GM12878 (cell line): ENCODE measurements around the gene OR6N2. TPM values are rescaled to one million over a fixed set of nuclear protein-coding genes. Genes with fewer than 3 reads are reported as not detected.

Experiments
- ATAC-seq: fragments of 200-7000 bp; cut with Tn5 transposase; 3 replicates; pipeline ENCODE4 v1.9.1; 2020; ENCODE audit warnings: mild to moderate bottlenecking, moderate library complexity
- BruUV-seq: library from RNA; stranded (reverse); fragments of 400-500 nt; replicated peaks from 2 replicates; lab custom pipeline; 2021; lab: Mats Ljungman, UMichigan
- CTCF ChIA-PET: fragments of 300-600 bp; sonication (Branson Sonifier 250); formaldehyde crosslinking; extraction: SDS; loops from one replicate; lab custom pipeline; 2021; ENCODE audit warnings: inconsistent platforms; lab: Yijun Ruan, JAX
- POLR2A ChIA-PET: fragments of 350-600 bp; formaldehyde crosslinking; extraction: SDS; loops from one replicate; lab custom pipeline; 2021; ENCODE audit warnings: inconsistent platforms; lab: Charles Lee
- RAD21 ChIA-PET: fragments of 300-600 bp; sonication (Branson Sonifier 250); formaldehyde crosslinking; loops from one replicate; lab custom pipeline; 2023; ENCODE audit warnings: antibody characterized with exemption; ENCODE audit not compliant: unreplicated experiment; lab: Charles Lee
- SMC1A ChIA-PET: fragments of 300-600 bp; sonication (Branson Sonifier 250); formaldehyde crosslinking; loops from one replicate; lab custom pipeline; 2023; ENCODE audit not compliant: unreplicated experiment, uncharacterized antibody; lab: Charles Lee
- DNase-seq: peaks from one replicate; pipeline ENCODE4 v3.0.0-alpha.2; 2011; ENCODE audit warnings: low read depth, low spot score
- FAIRE-seq: peaks from 3 replicates; lab custom pipeline; 2011; peaks lifted over from hg19 to GRCh38; lab: Jason Lieb, UNC
- H2AFZ ChIP-seq: 2 replicates; pipeline ENCODE4 v1.6.0; 2011; ENCODE audit warnings: low read depth, low read length, control low read depth; ENCODE audit not compliant: control insufficient read depth
- H3K27ac ChIP-seq: 2 replicates; pipeline ENCODE4 v1.5.1; 2011; ENCODE audit warnings: control low read depth; ENCODE audit not compliant: control insufficient read depth, insufficient read depth
- H3K27me3 ChIP-seq, 2 experiments: replicated peaks in 1 of 2; 2 replicates each; pipeline versions ENCODE4 v1.6.0 to v1.6.1; 2011; ENCODE audit warnings: low read length in 1 of 2; ENCODE audit not compliant: control insufficient read depth in 2 of 2, insufficient read depth in 2 of 2
- H3K36me3 ChIP-seq, 2 experiments: 2 replicates each; pipeline ENCODE4 v1.5.1; 2011; ENCODE audit warnings: low read length in 1 of 2; ENCODE audit not compliant: control insufficient read depth in 2 of 2, insufficient read depth in 2 of 2
- H3K4me1 ChIP-seq: 2 replicates; pipeline ENCODE4 v1.6.1; 2011; ENCODE audit warnings: mild to moderate bottlenecking, low read length, moderate library complexity, mixed read lengths; ENCODE audit not compliant: control insufficient read depth, insufficient read depth
- H3K4me2 ChIP-seq: 2 replicates; pipeline ENCODE4 v1.6.0; 2011; ENCODE audit warnings: control low read depth; ENCODE audit not compliant: control insufficient read depth, insufficient read depth
- H3K4me3 ChIP-seq: fragments of 200-600 bp; sonication (generic); 2 replicates; pipeline ENCODE4 v1.5.1; 2016
- H3K79me2 ChIP-seq: 2 replicates; pipeline ENCODE4 v1.6.0; 2011; ENCODE audit warnings: low read length; ENCODE audit not compliant: control insufficient read depth, insufficient read depth
- H3K9ac ChIP-seq: 2 replicates; pipeline ENCODE4 v1.8.0; 2011; ENCODE audit warnings: low read length, control low read depth, mixed read lengths; ENCODE audit not compliant: control insufficient read depth, insufficient read depth
- H3K9me3 ChIP-seq: replicated peaks from 3 replicates; pipeline ENCODE4 v1.5.1; 2011; ENCODE audit warnings: mild to moderate bottlenecking, low read length; ENCODE audit not compliant: control insufficient read depth, insufficient read depth
- H4K20me1 ChIP-seq: 2 replicates; pipeline ENCODE4 v1.6.0; 2011; ENCODE audit not compliant: control insufficient read depth, insufficient read depth
- BACH1 ChIP-seq: fragments of 450-650 bp; IDR thresholded peaks from 2 replicates; pipeline ENCODE4 v1.6.1; 2017; ENCODE audit warnings: mild to moderate bottlenecking, borderline replicate concordance
- CHD1 ChIP-seq: IDR thresholded peaks from 2 replicates; pipeline ENCODE4 v1.6.1; 2012; ENCODE audit warnings: low read depth, low read length, improper control_type of control experiment
- CHD2 ChIP-seq: IDR thresholded peaks from 2 replicates; pipeline ENCODE4 v1.6.1; 2011; ENCODE audit warnings: low read depth, low read length, improper control_type of control experiment, borderline replicate concordance
- JUNB ChIP-seq: IDR thresholded peaks from 2 replicates; pipeline ENCODE4 v1.6.1; 2016; ENCODE audit warnings: antibody characterized with exemption, mild to moderate bottlenecking
- JUND ChIP-seq: IDR thresholded peaks from 2 replicates; pipeline ENCODE4 v1.6.1; 2012; ENCODE audit warnings: low read depth, mild to moderate bottlenecking, low read length, improper control_type of control experiment, moderate library complexity
- MLLT1 ChIP-seq: fragments of 450-650 bp; IDR thresholded peaks from 2 replicates; pipeline ENCODE4 v1.6.1; 2016; ENCODE audit warnings: mild to moderate bottlenecking
- MTA3 ChIP-seq: IDR thresholded peaks from 2 replicates; pipeline ENCODE4 v1.6.1; 2012; ENCODE audit warnings: low read length, inconsistent platforms, borderline replicate concordance
- POLR2AphosphoS2 ChIP-seq: IDR thresholded peaks from 2 replicates; pipeline ENCODE4 v1.6.1; 2011; ENCODE audit warnings: low read depth, mild to moderate bottlenecking, low read length, improper control_type of control experiment, moderate library complexity
- STAT3 ChIP-seq: IDR thresholded peaks from 2 replicates; pipeline ENCODE4 v1.6.1; 2011; ENCODE audit warnings: low read depth, low read length, improper control_type of control experiment
- TAF1 ChIP-seq: IDR thresholded peaks from 2 replicates; pipeline ENCODE4 v1.6.1; 2011; ENCODE audit warnings: mild to moderate bottlenecking, low read depth, low read length, borderline replicate concordance
- ZNF622 ChIP-seq: fragments of 450-650 bp; IDR thresholded peaks from 2 replicates; pipeline ENCODE4 v1.6.1; 2017; ENCODE audit warnings: mild to moderate bottlenecking, inconsistent platforms
- WGBS: methylation state at CpG from one replicate; pipeline ENCODE4 v1.1.6; 2016; ENCODE audit warnings: low lambda C conversion rate; ENCODE audit not compliant: insufficient replicate concordance, insufficient coverage; ENCODE audit errors: missing lambda C conversion rate; 5-methylcytosine and 5-hydroxymethylcytosine counted together
- in situ Hi-C: fragments of 300-500 bp; cut with MboI; formaldehyde crosslinking; loops from 9 replicates; pipeline ENCODE4 v1.14.3; 2018; ENCODE audit warnings: mixed read lengths
- intact Hi-C: fragments of 100-400 bp; cut with micrococcal nuclease; formaldehyde crosslinking; loops from one replicate; pipeline ENCODE4 v1.14.2; 2022; ENCODE audit not compliant: unreplicated experiment
- polyA plus RNA-seq, 11 experiments: library from polyadenylated mRNA; depleted of rRNA in 4 of 11; unstranded in 6 of 11; stranded (reverse) in 5 of 11; fragments of >200 nt; fragmentation: Nextera tagmentation in 4 of 11; fragmentation: Illumina TruSeq in 1 of 11; extraction: Ambion mirVana in 4 of 11; extraction: Trizol in 1 of 11; gene quantifications; 1 replicate in 1 of 11; 2 replicates in 10 of 11; pipeline versions ENCODE4 v1.2.1 to v1.2.3, GENCODE V29; 2011 to 2016; ENCODE audit warnings: inconsistent platforms in 2 of 11, missing spikeins in 2 of 11, low read depth in 1 of 11
- total RNA-seq, 4 experiments: library from RNA; depleted of rRNA in 3 of 4; stranded (reverse); fragments of >200 nt in 3 of 4; fragmentation: Illumina TruSeq in 1 of 4; extraction: Trizol in 1 of 4; gene quantifications; 2 replicates each; pipeline versions ENCODE4 v1.2.1 to v1.2.3, GENCODE V29; 2013 to 2021

The OR6N2 gene
- total and polyA plus RNA-seq, 10 of the 15 experiments (the other 5 are each of a cell fraction or from before 2014, with no cell fraction given), result not detected

DNA sequence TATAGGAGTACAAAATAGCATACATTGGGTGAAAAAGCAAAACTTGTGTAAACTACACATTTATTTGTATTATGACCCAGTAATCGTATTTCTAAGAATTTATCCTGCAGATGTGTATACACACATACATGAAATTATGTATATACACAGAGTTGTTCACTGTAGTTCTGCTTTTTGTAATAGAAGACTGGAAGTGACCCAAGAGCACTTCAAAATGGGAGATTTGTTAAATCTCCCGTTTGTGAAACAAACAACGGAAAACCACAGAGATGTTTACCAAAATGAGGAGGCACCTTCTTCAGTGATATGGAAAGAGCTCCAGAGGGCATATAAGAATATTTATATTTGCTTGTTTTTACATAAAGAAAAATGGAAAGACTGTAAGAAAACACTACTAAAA lies 32.2 kb upstream of the OR6N2 start:
- CTCF ChIA-PET, result no interaction called here
- ATAC-seq, result no peak
- H3K4me3 ChIP-seq, result no peak overlapping the region
- TF ChIP-seq TAF1 (no peak), POLR2AphosphoS2 (no peak), STAT3 (no peak), JUNB (no peak), JUND (no peak), MTA3 (no peak), CHD1 (no peak), MLLT1 (no peak), BACH1 (no peak), CHD2 (no peak), ZNF622 (no peak)
- TF ChIP-seq, all 136 proteins: peak for 0
- no peak for DNase-seq
- no peak overlapping the region for H2AFZ ChIP-seq
- no peak overlapping the region for H3K9ac ChIP-seq
- no peak for FAIRE-seq
- H3K27me3 ChIP-seq, result no peaks in the 10 kb centered on the region
- H4K20me1 ChIP-seq, result no peaks in the 10 kb centered on the region
- SMC1A ChIA-PET, result no interaction called here
- 54% methylated on average over 3 of the region's 3 CpGs for WGBS
- no peak overlapping the region for H3K27ac ChIP-seq
- no peak overlapping the region for H3K4me2 ChIP-seq
- no peaks in the 10 kb centered on the region for H3K4me1 ChIP-seq
- H3K36me3 ChIP-seq, result no peaks in the 10 kb centered on the region
- no peaks in the 10 kb centered on the region for H3K79me2 ChIP-seq
- BruUV-seq, result no TSS peak
- H3K9me3 ChIP-seq, result no peaks in the 10 kb centered on the region
- POLR2A ChIA-PET, result no interaction called here
- intact Hi-C loops (no loop called here), in situ Hi-C loops (no loop called here)
- RAD21 ChIA-PET, result no interaction called here
